CD14-positive monocyte (primary cell): ENCODE measurements around the gene GIT1. TPM values are rescaled to one million over a fixed set of nuclear protein-coding genes. Genes with fewer than 3 reads are reported as not detected.
A peak's percentile ranks its signal among the peaks of the same experiment; 100 is the strongest.

Experiments
- DNase-seq, 3 donors: peaks; one replicate each; pipeline ENCODE4 v3.0.0-alpha.2; 2011 to 2022
- H2AFZ ChIP-seq: 2 replicates; pipeline ENCODE4 v1.6.0; 2012; ENCODE audit warnings: mild to moderate bottlenecking, low read depth, low read length, inconsistent platforms; ENCODE audit not compliant: insufficient read depth, poor library complexity, severe bottlenecking
- H3K27ac ChIP-seq, 2 donors: 1 replicate in 1 of 2; 2 replicates in 1 of 2; pipeline ENCODE4 v1.5.1; 2012 to 2013; ENCODE audit warnings: low read length in 2 of 2, control low read depth in 1 of 2, inconsistent platforms in 1 of 2, low read depth in 1 of 2, mild to moderate bottlenecking in 1 of 2
- H3K27me3 ChIP-seq, 2 donors: one replicate each; pipeline versions ENCODE4 v1.6.0 to v1.6.1; 2011 to 2013; ENCODE audit warnings: low read length in 2 of 2; ENCODE audit not compliant: control insufficient read depth in 2 of 2, insufficient read depth in 2 of 2
- H3K36me3 ChIP-seq, 2 donors: replicated peaks in 1 of 2; 1 replicate in 1 of 2; 2 replicates in 1 of 2; pipeline versions ENCODE4 v1.5.1 to v1.6.1; 2012 to 2013; ENCODE audit warnings: low read length in 2 of 2, control low read depth in 1 of 2, inconsistent platforms in 1 of 2, mild to moderate bottlenecking in 1 of 2; ENCODE audit not compliant: insufficient read depth in 2 of 2, control insufficient read depth in 1 of 2
- H3K4me1 ChIP-seq, 2 donors: 1 replicate in 1 of 2; 2 replicates in 1 of 2; pipeline versions ENCODE4 v1.5.1 to v1.6.1; 2012 to 2013; ENCODE audit warnings: low read length in 2 of 2, control low read depth in 1 of 2, inconsistent platforms in 1 of 2, mild to moderate bottlenecking in 1 of 2, moderate library complexity in 1 of 2; ENCODE audit not compliant: insufficient read depth in 2 of 2, control insufficient read depth in 1 of 2
- H3K4me2 ChIP-seq: replicated peaks from 2 replicates; pipeline ENCODE3; 2012; ENCODE audit warnings: low read length, moderate library complexity, mild to moderate bottlenecking; ENCODE audit not compliant: poor library complexity, severe bottlenecking; ENCODE audit errors: extremely low read depth
- H3K4me3 ChIP-seq, 3 experiments: fragments of 200-600 bp in 1 of 3; sonication (generic) in 1 of 3; replicated peaks in 1 of 3; 1 replicate in 2 of 3; 2 replicates in 1 of 3; pipeline ENCODE4 v1.5.1; 2011 to 2013; ENCODE audit warnings: low read length in 3 of 3, mild to moderate bottlenecking in 3 of 3, control low read depth in 2 of 3, low read depth in 2 of 3, inconsistent platforms in 1 of 3, moderate library complexity in 1 of 3
- H3K79me2 ChIP-seq: 2 replicates; pipeline ENCODE4 v1.6.0; 2012; ENCODE audit warnings: mild to moderate bottlenecking, control low read depth, inconsistent platforms, low read length, moderate library complexity; ENCODE audit not compliant: insufficient read depth
- H3K9ac ChIP-seq: 2 replicates; pipeline ENCODE4 v1.6.0; 2017; ENCODE audit warnings: low read length, mild to moderate bottlenecking; ENCODE audit not compliant: insufficient read depth, poor library complexity, severe bottlenecking
- H3K9me3 ChIP-seq, 2 donors: replicated peaks in 1 of 2; 1 replicate in 1 of 2; 2 replicates in 1 of 2; pipeline versions ENCODE4 v1.5.1 to v1.6.1; 2012 to 2013; ENCODE audit warnings: low read length in 2 of 2, control low read depth in 1 of 2; ENCODE audit not compliant: control insufficient read depth in 1 of 2, insufficient read depth in 1 of 2
- H4K20me1 ChIP-seq: 2 replicates; pipeline ENCODE4 v1.6.0; 2012; ENCODE audit warnings: mild to moderate bottlenecking, low read length, control low read depth, moderate library complexity; ENCODE audit not compliant: insufficient read depth
- H3K27ac Mint-ChIP-seq, 7 donors: one replicate each; pipeline ENCODE4 v1.8.0; 2020; ENCODE audit warnings: mild to moderate bottlenecking in 7 of 7, mixed read lengths in 7 of 7, moderate library complexity in 6 of 7, inconsistent platforms in 2 of 7
- H3K27me3 Mint-ChIP-seq, 3 donors: one replicate each; pipeline ENCODE4 v1.8.0; 2021 to 2022; ENCODE audit warnings: low read depth in 3 of 3, mild to moderate bottlenecking in 3 of 3, mixed read lengths in 3 of 3, moderate library complexity in 3 of 3, inconsistent platforms in 1 of 3
- H3K36me3 Mint-ChIP-seq, 2 donors: one replicate each; pipeline ENCODE4 v1.8.0; 2020; ENCODE audit warnings: mixed read lengths in 2 of 2, inconsistent platforms in 1 of 2, mild to moderate bottlenecking in 1 of 2
- H3K4me1 Mint-ChIP-seq: one replicate; pipeline ENCODE4 v1.8.0; 2020; ENCODE audit warnings: mild to moderate bottlenecking, mixed read lengths
- H3K4me3 Mint-ChIP-seq, 2 donors: one replicate each; pipeline ENCODE4 v1.8.0; 2020; ENCODE audit warnings: mild to moderate bottlenecking in 2 of 2, mixed read lengths in 2 of 2, moderate library complexity in 1 of 2
- H3K9me3 Mint-ChIP-seq, 7 donors: one replicate each; pipeline ENCODE4 v1.8.0; 2020 to 2022; ENCODE audit warnings: mixed read lengths in 7 of 7, mild to moderate bottlenecking in 6 of 7, moderate library complexity in 6 of 7, inconsistent platforms in 2 of 7
- WGBS: methylation state at CpG from one replicate; pipeline ENCODE4 v1.1.5; 2013; ENCODE audit warnings: missing lambda C conversion rate; ENCODE audit not compliant: insufficient coverage; 5-methylcytosine and 5-hydroxymethylcytosine counted together
- intact Hi-C, 2 donors: fragments of 100-400 bp; cut with micrococcal nuclease; formaldehyde crosslinking; loops; one replicate each; pipeline versions ENCODE4 v1.15.0 to v1.15.1; 2023
- polyA plus RNA-seq, 3 donors: library from polyadenylated mRNA; depleted of rRNA in 1 of 3; unstranded in 2 of 3; stranded (reverse) in 1 of 3; fragments of 300-500 nt in 2 of 3; fragments of >200 nt in 1 of 3; fragmentation: Illumina TruSeq in 2 of 3; gene quantifications; 1 replicate in 2 of 3; 2 replicates in 1 of 3; pipeline ENCODE4 v1.2.3, GENCODE V29; 2012 to 2021
- TF ChIP-seq, protein P1 (sequence below): fragments of 200-600 bp; IDR thresholded peaks from one replicate; pipeline ENCODE4 v1.8.0; 2022; ENCODE audit warnings: antibody characterized with exemption, mild to moderate bottlenecking

GIT1 gene
- polyA plus RNA-seq, 3 donors, result 3.1 to 41.7 (median 4.4) TPM

DNA sequence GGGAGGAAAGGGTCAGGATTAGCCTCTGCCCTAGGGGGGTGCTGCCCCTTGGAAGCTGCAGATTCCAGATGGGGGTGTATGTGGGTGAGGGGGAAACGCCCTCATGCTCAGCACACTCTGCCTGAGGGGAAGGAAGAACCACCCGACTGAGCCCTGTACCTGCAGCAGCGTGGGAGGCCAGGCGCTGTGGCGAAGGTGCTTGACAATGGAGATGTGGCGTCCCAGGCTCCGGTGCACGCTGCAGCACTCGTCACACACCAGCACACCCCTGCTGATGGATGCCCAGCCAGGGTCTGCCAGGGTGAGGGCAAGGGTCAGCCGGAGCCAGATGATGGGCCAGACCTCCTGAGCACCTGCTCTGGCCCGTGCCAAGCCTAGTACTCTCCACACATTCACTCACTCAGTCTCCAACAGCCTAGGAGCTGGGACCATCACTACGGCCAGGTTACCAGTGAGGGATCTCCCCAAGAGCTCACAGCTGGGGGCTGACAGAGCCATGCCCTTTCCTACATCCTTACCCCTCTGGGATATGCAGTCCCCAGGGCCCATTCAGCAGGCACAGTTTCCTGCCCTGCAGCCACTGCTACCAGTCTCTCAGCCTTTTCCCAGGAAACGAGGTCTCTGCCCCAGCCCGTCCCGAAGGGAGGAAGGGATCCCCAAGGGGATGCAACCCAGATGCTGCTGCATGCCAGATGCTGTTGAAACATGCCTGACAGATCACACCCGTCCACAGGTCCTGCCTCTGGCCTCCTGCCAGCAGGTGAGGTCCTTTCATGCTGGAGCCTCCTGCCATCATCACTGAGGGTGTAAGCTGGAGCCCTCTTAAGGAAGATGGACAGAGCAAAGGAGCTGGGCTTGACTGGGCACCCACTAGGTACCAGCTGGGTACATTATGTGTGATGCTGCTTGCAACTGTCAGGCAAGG is 5.9 kb downstream of the GIT1 start:
- WGBS, result 94% methylated on average over 15 of the region's 16 CpGs
- Histone ChIP-seq H3K27ac (peak overlapping the region in 1 of 2 donors; percentile 75), H3K4me2 (no peak overlapping the region), H4K20me1 (peaks cover 82% of the 10 kb centered on the region), H3K9me3 (no peaks in the 10 kb centered on the region), H3K4me1 (peaks cover 48% of the 10 kb centered on the region in 2 donors), H2AFZ (no peak overlapping the region), H3K9ac (no peak overlapping the region), H3K4me3 (no peak overlapping the region), H3K36me3 (peaks cover 29 to 43% of the 10 kb centered on the region in 2 donors), H3K27me3 (no peaks in the 10 kb centered on the region), H3K79me2 (peaks cover 59% of the 10 kb centered on the region)
- H3K27ac Mint-ChIP-seq, result peak overlapping the region in 2 of 7 donors; percentile 26 to 55
- peaks cover 51% of the 10 kb centered on the region for H3K4me1 Mint-ChIP-seq
- intact Hi-C loops, result loop anchor here in 1 of 2 donors (5.0 to 10.0 kb wide), 2 partner anchors 341 to 509 kb away; no protein-coding TSS in a partner anchor
- H3K9me3 Mint-ChIP-seq, result no peaks in the 10 kb centered on the region
- peaks cover 32 to 50% of the 10 kb centered on the region in 2 donors for H3K36me3 Mint-ChIP-seq
- peaks cover 0 to 2% (median 0%) of the 10 kb centered on the region in 3 donors for H3K27me3 Mint-ChIP-seq
- no peak for DNase-seq
- H3K4me3 Mint-ChIP-seq, result no peak overlapping the region
- TF ChIP-seq, protein P1, sequence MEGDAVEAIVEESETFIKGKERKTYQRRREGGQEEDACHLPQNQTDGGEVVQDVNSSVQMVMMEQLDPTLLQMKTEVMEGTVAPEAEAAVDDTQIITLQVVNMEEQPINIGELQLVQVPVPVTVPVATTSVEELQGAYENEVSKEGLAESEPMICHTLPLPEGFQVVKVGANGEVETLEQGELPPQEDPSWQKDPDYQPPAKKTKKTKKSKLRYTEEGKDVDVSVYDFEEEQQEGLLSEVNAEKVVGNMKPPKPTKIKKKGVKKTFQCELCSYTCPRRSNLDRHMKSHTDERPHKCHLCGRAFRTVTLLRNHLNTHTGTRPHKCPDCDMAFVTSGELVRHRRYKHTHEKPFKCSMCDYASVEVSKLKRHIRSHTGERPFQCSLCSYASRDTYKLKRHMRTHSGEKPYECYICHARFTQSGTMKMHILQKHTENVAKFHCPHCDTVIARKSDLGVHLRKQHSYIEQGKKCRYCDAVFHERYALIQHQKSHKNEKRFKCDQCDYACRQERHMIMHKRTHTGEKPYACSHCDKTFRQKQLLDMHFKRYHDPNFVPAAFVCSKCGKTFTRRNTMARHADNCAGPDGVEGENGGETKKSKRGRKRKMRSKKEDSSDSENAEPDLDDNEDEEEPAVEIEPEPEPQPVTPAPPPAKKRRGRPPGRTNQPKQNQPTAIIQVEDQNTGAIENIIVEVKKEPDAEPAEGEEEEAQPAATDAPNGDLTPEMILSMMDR, result no peak

DNA sequence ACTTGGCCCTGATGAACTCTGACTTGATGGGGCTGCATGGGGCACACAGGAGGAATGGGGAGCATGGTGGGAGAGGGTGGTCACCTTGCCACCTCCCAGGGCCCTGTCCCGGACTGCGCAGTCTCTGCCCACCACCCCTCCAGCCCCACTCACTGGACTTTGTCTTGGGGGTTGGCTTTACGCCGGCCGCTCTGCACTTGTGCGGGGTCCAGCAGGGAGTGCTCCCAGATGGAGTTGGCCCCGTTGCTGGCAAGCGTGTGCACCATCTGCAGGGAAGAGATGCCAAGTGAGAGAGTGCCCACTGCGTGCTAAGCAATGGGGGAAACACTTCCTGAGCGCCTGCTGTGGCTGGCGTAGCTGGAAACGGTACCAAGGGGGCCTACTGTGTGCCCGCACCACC is 6.7 kb downstream of the GIT1 start:
- Mint-ChIP-seq H3K27me3 (no peaks in the 10 kb centered on the region), H3K4me3 (no peak overlapping the region), H3K27ac (no peak overlapping the region), H3K9me3 (no peaks in the 10 kb centered on the region), H3K4me1 (peaks cover 43% of the 10 kb centered on the region), H3K36me3 (peaks cover 38 to 58% of the 10 kb centered on the region in 2 donors)
- Histone ChIP-seq H4K20me1 (peaks cover 80% of the 10 kb centered on the region), H3K27me3 (no peaks in the 10 kb centered on the region), H3K9ac (no peak overlapping the region), H3K4me3 (no peak overlapping the region), H3K27ac (no peak overlapping the region), H3K4me1 (peaks cover 40% of the 10 kb centered on the region in 2 donors), H3K79me2 (peaks cover 51% of the 10 kb centered on the region), H3K9me3 (no peaks in the 10 kb centered on the region), H3K4me2 (no peak overlapping the region), H2AFZ (no peak overlapping the region), H3K36me3 (peaks cover 38 to 51% of the 10 kb centered on the region in 2 donors)
- TF ChIP-seq, protein P1, result no peak
- no peak for DNase-seq
- intact Hi-C loops, result loop anchor here in 1 of 2 donors (5.0 to 10.0 kb wide), 2 partner anchors 342 to 510 kb away; no protein-coding TSS in a partner anchor
- WGBS, result 100% methylated on average over 6 of the region's 13 CpGs
